Prostate gland (tissue), 2 donors: ENCODE results near the gene SFT2D2.

Experiments used
- POLR2AphosphoS5 ChIP-seq: sonication (generic); formaldehyde crosslinking; IDR thresholded peaks from one replicate; pipeline ENCODE4 v1.6.1; 2017; ENCODE audit warnings: antibody characterized with exemption
- TF ChIP-seq, protein P1 (sequence below), 4 experiments: fragments of 200-600 bp in 2 of 4; fragments of 450-650 bp in 2 of 4; sonication (generic) in 2 of 4; IDR thresholded peaks; 1 replicate in 3 of 4; 2 replicates in 1 of 4; pipeline ENCODE4 v1.5.1; 2016 to 2019; ENCODE audit warnings: antibody characterized with exemption in 4 of 4, mild to moderate bottlenecking in 2 of 4, moderate library complexity in 2 of 4

DNA sequence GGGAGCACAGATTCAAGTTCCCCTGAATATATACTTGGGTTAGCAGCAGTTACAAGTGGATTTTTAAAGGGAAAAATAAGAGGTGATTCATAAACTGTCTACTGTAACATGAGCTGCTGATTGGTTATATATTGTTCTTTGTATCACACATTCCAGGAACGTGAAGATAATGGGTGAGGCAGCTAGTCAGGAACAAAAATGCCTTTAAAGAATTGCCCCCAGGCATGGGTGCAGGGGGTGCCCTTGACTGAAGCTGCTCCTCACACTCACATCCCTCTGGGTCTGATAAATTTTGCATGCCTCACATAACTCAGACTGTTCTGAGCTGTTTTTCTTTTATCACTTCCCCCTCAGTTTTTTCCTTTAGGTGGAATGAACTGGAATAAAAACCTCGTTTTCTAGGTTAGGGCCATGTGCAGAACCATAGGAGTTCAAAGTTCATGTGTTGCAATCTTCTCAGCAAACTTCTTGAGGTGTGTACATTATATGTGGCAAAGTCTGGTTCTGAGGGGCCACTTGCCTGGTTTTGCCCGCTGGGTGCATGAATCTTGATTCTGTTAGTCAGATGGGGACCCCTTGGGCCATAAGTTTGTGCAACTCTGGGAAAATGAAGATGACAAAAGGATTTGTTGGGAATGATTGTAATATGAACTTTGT, 76.0 kb downstream of the SFT2D2 start:
- TF ChIP-seq POLR2AphosphoS5: no peak
- TF ChIP-seq, protein P1, sequence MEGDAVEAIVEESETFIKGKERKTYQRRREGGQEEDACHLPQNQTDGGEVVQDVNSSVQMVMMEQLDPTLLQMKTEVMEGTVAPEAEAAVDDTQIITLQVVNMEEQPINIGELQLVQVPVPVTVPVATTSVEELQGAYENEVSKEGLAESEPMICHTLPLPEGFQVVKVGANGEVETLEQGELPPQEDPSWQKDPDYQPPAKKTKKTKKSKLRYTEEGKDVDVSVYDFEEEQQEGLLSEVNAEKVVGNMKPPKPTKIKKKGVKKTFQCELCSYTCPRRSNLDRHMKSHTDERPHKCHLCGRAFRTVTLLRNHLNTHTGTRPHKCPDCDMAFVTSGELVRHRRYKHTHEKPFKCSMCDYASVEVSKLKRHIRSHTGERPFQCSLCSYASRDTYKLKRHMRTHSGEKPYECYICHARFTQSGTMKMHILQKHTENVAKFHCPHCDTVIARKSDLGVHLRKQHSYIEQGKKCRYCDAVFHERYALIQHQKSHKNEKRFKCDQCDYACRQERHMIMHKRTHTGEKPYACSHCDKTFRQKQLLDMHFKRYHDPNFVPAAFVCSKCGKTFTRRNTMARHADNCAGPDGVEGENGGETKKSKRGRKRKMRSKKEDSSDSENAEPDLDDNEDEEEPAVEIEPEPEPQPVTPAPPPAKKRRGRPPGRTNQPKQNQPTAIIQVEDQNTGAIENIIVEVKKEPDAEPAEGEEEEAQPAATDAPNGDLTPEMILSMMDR (IDR thresholded peaks at IDR 0.05): no peak
